NCI-H2227 (cell line): ENCODE measurements around the gene STXBP6.

ENCODE experiments used
- DNase-seq: peaks from one replicate; lab custom pipeline; 2025; ENCODE audit not compliant: unreplicated experiment; lab: John Stamatoyannopoulos, UW

The STXBP6 gene

GRCh38 chr14:25019892-25020291 lies 30.1 kb downstream of the STXBP6 start:
- no peak for DNase-seq

GRCh38 chr14:25017562-25017961 lies 32.4 kb downstream of the STXBP6 start:
- no peak for DNase-seq

- no peak for DNase-seq
These were observed 34.2 kb downstream of the STXBP6 start for GRCh38 chr14:25015761-25016160.

- no peak for DNase-seq
These were observed 35.5 kb downstream of the STXBP6 start for GRCh38 chr14:25014440-25014839.

- no peak for DNase-seq
These were observed 38.9 kb downstream of the STXBP6 start for GRCh38 chr14:25011095-25011494.

GRCh38 chr14:25010471-25010870 lies 39.5 kb downstream of the STXBP6 start:
- DNase-seq = no peak

GRCh38 chr14:25009891-25010290 lies 40.1 kb downstream of the STXBP6 start:
- DNase-seq = no peak

GRCh38 chr14:25007832-25008231 lies 42.1 kb downstream of the STXBP6 start:
- no peak for DNase-seq

- no peak for DNase-seq
These were observed 42.8 kb downstream of the STXBP6 start for GRCh38 chr14:25006961-25007795.

GRCh38 chr14:25006031-25006430 lies 43.9 kb downstream of the STXBP6 start:
- DNase-seq = no peak

- no peak for DNase-seq
These were observed 45.5 kb downstream of the STXBP6 start for GRCh38 chr14:25004389-25004809.

GRCh38 chr14:25003537-25003936 lies 46.4 kb downstream of the STXBP6 start:
- no peak for DNase-seq

GRCh38 chr14:25001601-25002000 lies 48.3 kb downstream of the STXBP6 start:
- no peak for DNase-seq

- DNase-seq = no peak
These were observed 48.8 kb downstream of the STXBP6 start for GRCh38 chr14:25001156-25001555.

GRCh38 chr14:24999157-24999556 lies 50.8 kb downstream of the STXBP6 start:
- DNase-seq = no peak

- no peak for DNase-seq
These were observed 52.8 kb downstream of the STXBP6 start for GRCh38 chr14:24996930-24997725.

GRCh38 chr14:24995016-24995415 lies 54.9 kb downstream of the STXBP6 start:
- no peak for DNase-seq

GRCh38 chr14:24993631-24994030 lies 56.3 kb downstream of the STXBP6 start:
- DNase-seq = no peak

- no peak for DNase-seq
These were observed 57.2 kb downstream of the STXBP6 start for GRCh38 chr14:24992624-24993360.

- no peak for DNase-seq
These were observed 58.1 kb downstream of the STXBP6 start for GRCh38 chr14:24991821-24992220.

GRCh38 chr14:24991288-24991687 lies 58.7 kb downstream of the STXBP6 start:
- no peak for DNase-seq
